Body of pancreas (tissue), 4 donors: Measurements from ENCODE around the gene GNG12.

Source experiments
- POLR2A ChIP-seq, 3 donors: fragments of 450-650 bp; IDR thresholded peaks; one replicate each; pipeline ENCODE4 v1.6.1; 2016; ENCODE audit warnings: antibody characterized with exemption in 3 of 3, mild to moderate bottlenecking in 2 of 3
- TF ChIP-seq, protein P1 (sequence below), 7 experiments: fragments of 450-650 bp in 4 of 7; fragments of 200-600 bp in 3 of 7; sonication (generic) in 3 of 7; IDR thresholded peaks; one replicate each; pipeline ENCODE4 v1.5.1; 2016 to 2019; ENCODE audit warnings: antibody characterized with exemption in 7 of 7

DNA sequence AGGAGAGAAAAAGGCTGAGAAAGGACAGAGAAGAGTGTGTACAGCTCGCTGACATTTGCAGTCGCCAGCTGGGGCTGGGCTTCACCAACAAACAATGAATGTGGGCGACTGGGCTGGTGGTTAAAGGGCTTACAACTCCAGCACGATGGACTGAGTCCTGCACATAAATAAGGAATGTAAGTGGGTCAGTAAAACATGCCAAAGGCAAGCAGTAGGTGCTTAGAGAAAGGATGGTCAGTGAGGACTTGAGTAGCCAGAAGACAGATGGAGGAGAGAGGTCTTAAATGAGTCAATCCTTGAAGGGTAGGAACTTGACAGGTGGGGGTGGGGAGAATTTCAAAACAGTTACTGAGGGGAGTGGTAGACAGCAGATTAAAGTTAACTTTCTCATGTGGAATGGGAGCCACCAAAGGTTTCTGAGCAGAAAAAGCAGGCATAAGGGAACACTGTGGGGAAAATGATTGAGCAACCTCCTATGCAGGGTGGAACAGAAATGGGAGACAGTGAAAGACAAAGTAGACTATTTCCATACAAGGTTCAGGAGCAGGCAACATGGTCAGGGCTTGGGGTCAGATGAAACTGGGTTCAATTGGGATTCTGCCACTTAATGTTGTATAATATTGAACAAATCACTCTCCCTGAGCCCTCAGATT is 110.8 kb downstream of the GNG12 start:
- TF ChIP-seq, protein P1, sequence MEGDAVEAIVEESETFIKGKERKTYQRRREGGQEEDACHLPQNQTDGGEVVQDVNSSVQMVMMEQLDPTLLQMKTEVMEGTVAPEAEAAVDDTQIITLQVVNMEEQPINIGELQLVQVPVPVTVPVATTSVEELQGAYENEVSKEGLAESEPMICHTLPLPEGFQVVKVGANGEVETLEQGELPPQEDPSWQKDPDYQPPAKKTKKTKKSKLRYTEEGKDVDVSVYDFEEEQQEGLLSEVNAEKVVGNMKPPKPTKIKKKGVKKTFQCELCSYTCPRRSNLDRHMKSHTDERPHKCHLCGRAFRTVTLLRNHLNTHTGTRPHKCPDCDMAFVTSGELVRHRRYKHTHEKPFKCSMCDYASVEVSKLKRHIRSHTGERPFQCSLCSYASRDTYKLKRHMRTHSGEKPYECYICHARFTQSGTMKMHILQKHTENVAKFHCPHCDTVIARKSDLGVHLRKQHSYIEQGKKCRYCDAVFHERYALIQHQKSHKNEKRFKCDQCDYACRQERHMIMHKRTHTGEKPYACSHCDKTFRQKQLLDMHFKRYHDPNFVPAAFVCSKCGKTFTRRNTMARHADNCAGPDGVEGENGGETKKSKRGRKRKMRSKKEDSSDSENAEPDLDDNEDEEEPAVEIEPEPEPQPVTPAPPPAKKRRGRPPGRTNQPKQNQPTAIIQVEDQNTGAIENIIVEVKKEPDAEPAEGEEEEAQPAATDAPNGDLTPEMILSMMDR (IDR thresholded peaks at IDR 0.05), result no peak
- TF ChIP-seq POLR2A (IDR thresholded peaks at IDR 0.05), result no peak
